GM06990 (cell line): ENCODE results near the gene SLC16A7.

Experiments
- DNase-seq: peaks from one replicate; pipeline ENCODE4 v3.0.0-alpha.2; 2011; ENCODE audit not compliant: insufficient read length; ENCODE audit errors: extremely low read depth
- H3K27me3 ChIP-seq: replicated peaks from 2 replicates; pipeline ENCODE4 v1.6.0; 2011; ENCODE audit warnings: low read length; ENCODE audit not compliant: control insufficient read depth, insufficient read depth
- H3K36me3 ChIP-seq: 2 replicates; pipeline ENCODE4 v1.5.1; 2011; ENCODE audit warnings: low read length; ENCODE audit not compliant: control insufficient read depth, insufficient read depth
- H3K4me3 ChIP-seq: replicated peaks from 2 replicates; pipeline ENCODE4 v1.5.1; 2011; ENCODE audit warnings: low read depth, mild to moderate bottlenecking, control low read depth, low read length
- TF ChIP-seq, protein P1 (sequence below): IDR thresholded peaks from 2 replicates; pipeline ENCODE4 v1.5.1; 2011; ENCODE audit warnings: low read length, control low read depth, mild to moderate bottlenecking, inconsistent platforms; ENCODE audit not compliant: insufficient read depth, poor library complexity, severe bottlenecking

Gene SLC16A7

DNA sequence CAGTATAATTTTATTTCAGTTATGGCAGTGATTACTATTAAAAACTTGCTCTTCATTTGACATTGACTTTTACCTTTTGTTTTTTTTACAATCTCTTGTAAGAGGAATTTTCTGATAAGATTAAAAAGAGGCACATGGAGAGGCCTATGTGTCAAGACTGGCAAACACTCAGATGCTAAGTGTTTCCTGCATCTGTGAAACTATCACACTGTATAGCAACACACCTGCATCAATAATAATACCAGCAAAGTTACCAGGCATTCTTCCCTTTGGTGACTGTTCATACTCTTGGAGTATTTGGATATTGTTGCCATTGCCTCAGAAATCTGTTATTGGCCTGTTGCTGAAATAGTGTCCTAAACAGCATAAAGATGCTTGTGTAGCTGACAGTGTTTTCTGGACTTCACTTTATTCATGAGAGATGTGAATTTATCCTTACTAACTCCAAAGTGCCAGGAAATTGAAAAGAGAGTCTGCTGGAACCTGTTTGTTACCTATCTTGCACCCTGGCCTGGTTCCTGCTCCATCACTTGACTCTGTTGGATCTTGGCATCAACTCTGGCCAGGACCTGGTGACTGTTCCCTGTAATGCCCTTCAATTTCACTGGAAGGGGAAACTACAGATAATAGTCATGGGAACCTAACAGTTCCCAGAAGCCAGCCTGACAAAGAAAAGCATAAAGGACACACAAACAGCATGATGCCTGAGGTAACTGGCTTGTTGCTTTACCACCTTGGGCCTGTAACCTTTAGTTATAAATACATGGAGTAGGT lies 19.8 kb downstream of the SLC16A7 start:
- Histone ChIP-seq H3K36me3 (no peaks in the 10 kb centered on the region; the same call in none of the 2 replicates), H3K4me3 (no peak overlapping the region), H3K27me3 (no peaks in the 10 kb centered on the region)
- DNase-seq: no peak
- TF ChIP-seq, protein P1, sequence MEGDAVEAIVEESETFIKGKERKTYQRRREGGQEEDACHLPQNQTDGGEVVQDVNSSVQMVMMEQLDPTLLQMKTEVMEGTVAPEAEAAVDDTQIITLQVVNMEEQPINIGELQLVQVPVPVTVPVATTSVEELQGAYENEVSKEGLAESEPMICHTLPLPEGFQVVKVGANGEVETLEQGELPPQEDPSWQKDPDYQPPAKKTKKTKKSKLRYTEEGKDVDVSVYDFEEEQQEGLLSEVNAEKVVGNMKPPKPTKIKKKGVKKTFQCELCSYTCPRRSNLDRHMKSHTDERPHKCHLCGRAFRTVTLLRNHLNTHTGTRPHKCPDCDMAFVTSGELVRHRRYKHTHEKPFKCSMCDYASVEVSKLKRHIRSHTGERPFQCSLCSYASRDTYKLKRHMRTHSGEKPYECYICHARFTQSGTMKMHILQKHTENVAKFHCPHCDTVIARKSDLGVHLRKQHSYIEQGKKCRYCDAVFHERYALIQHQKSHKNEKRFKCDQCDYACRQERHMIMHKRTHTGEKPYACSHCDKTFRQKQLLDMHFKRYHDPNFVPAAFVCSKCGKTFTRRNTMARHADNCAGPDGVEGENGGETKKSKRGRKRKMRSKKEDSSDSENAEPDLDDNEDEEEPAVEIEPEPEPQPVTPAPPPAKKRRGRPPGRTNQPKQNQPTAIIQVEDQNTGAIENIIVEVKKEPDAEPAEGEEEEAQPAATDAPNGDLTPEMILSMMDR: no peak

DNA sequence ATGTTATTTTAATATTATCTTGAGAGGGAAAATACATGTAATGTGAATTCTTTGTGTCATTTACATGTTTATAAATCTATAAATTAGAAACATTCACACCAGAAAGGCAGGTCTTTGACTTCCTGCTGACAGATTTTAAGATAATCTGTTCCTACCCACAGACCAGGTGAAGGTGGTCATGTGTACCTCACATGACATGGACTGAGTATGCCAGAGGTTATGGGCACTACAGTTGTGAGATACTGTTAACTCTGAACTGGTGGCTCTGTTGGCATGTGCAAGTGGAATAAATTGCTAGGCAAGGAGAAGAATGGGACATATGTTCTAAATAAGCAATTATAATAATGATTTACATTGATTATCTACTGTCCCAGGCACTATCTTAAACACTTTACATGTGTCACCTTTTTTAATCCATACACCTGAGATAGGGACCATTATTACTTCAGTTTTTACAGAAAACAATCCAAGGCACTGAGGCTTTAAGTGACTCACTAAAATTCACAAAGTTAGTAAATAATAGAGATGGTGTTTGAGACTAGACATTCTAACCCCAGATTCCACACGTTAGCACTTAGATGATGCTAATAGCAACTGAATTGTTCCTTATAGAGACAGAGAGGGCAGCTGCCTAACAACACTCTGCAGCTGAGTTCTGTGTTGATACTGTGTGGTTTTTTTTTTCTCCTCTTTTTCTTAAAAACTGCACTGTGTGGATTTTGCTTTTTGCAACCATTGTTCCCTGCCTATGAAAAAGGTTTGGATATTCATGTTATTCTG lies 23.8 kb downstream of the SLC16A7 start:
- no peak overlapping the region for H3K4me3 ChIP-seq

DNA sequence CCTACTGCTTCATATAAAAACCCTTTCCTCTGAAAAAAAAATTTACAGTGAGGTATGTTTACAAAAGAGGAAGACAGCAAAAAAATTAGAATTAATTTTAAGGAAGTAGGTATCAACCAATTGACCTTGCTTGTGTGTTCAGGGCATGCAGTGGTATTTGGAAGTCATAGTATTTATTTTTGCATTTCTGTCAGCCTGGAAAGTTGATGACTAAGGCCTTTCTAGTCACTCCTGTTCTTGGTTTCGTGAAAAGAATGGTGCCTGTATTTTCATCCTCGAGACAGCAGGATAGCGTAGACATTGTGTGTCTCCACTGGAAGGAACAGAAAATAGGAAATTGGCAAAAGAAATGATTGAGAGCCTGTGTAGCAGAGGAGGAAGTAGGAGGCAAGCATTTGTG lies 24.5 kb downstream of the SLC16A7 start:
- H3K36me3 ChIP-seq: no peaks in the 10 kb centered on the region; the same call in 1 of the 2 replicates
- TF ChIP-seq, protein P1: no peak
- DNase-seq: no peak
- H3K4me3 ChIP-seq: no peak overlapping the region
- H3K27me3 ChIP-seq: no peaks in the 10 kb centered on the region

More for the DNA sequence above, 23.8 kb downstream of the SLC16A7 start:
- Histone ChIP-seq H3K36me3 (no peaks in the 10 kb centered on the region; the same call in 1 of the 2 replicates), H3K27me3 (no peaks in the 10 kb centered on the region)
- TF ChIP-seq, protein P1: no peak
- no peak for DNase-seq

DNA sequence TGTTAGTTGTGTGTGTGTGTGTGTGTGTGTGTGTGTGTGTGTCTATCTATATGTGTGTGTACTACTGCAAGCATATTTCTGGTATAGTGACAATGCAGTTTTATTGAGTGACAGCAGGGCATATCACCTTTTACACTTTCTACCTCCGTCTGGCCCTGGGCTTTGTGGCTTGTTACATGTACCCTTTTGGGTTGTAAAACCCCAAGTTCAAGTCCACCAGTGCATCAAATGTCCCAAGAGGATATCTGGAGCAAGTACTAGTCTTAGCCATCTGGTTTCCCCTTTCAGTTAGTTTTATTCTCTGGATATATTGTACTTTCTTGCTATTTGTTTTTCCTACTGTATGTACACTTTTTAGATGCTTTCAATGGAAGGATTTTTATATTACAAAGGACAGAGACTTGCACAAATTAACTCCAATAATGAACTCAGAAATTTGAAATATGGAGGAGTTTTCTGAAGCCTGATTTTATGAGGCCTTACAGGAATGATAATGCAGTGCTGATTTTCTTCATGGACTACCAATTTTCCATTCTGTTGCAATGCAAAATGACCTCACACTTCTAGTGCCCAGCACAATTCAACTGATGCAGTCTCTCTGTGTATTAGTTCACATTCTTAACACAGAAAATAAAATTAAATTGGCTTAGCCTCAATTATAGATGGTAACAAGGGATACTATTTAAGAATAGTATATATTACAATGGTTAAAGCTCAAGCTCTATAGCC lies 29.1 kb downstream of the SLC16A7 start:
- Histone ChIP-seq H3K4me3 (no peak overlapping the region), H3K36me3 (no peaks in the 10 kb centered on the region), H3K27me3 (no peaks in the 10 kb centered on the region)
- DNase-seq: no peak
- TF ChIP-seq, protein P1: no peak

DNA sequence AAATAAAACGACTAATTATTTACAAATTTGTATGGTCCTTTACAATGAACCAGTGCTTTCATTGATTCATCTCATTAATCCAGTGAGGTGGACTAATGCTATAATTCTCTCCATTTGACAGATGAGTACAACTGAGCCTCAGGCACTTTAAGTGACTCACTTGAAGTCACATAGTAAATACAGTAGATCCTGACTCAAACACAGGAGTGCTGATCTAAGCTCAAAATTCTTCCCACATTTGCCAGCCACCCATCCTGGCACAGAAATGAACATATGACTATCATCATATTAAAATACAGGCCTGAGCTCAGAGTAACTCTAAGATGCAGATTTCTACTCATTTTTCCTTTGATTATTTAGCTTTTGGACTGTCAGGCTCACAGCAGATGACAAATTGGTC lies 30.6 kb downstream of the SLC16A7 start:
- DNase-seq: no peak
- Histone ChIP-seq H3K27me3 (no peaks in the 10 kb centered on the region), H3K4me3 (no peak overlapping the region), H3K36me3 (no peaks in the 10 kb centered on the region)
- TF ChIP-seq, protein P1: no peak
